Suppressor macrophage (primary cell): ENCODE data around the gene FAM111B.
A peak's percentile ranks its signal among the peaks of the same experiment; 100 is the strongest.

ENCODE experiments used
- DNase-seq, 4 experiments: peaks; one replicate each; pipeline ENCODE4 v3.0.0-alpha.2; 2020 to 2022

Gene FAM111B

DNA sequence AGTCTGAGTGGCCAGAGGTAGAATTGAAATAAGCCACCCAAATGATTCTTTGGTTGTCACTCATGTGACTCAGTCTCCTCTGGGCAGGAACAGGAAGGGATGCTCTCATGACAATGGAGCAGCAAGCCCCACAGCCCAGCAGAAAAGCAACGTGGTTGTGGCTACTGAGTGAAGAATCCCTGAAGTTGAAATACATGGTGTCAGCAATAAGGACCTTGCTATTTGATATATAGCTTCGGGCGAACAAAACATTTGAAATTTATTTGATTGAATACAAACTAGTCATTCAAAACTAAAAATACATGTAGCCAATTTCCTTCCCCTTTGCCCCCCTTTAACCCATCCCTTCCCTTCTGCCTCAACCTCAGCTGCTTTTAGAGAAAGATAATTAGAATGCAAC, 50.4 kb downstream of the FAM111B start:
- peak in 3 of 4 experiments; percentile 22 to 25 (median 22) for DNase-seq

DNA sequence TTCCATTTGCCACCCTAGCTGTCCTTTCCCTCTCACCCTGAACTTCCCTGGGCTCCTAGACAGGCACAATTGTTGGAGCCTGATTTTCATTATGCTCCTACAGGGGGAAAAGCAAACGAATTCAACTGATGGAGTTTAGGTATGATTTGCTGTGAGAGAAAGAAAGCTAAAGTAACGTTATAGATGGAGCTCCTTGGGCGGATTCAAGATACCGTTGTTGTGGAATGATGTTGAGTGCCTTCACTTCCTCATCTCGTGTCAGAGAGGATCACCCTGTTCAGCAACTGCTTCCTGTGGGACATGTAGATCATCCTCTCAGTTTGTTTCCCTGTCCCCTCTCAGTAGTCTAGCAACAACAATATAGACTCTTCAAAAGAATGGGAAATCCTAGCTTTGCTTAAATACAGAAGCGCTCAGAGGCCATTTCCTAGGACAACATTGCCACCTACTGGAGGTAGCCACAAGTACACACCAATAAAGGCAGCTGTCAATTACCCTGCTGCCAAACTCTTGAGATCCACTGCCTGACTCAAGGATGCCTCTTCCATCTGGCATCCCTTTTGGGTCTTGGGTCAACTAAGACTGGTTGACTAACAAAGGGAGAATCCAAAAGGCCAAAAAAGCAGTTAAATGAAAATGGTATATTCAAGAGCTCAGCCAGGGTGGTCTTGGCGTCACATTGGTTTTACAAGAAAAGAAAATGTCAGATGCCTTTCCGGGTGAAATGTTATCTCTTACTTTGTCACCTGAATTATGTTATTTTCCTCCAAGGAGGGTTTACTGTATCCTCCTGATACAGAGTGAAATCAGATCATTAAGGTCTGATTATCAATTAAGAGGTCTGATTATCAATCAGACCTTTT, 51.4 kb downstream of the FAM111B start:
- peak; percentile 82 to 89 (median 86) for DNase-seq

- DNase-seq: no peak
Measured at GRCh38 chr11:59164028-59164427, 57.0 kb downstream of the FAM111B start.

- peak; percentile 94 to 97 (median 96) for DNase-seq
Measured at GRCh38 chr11:59171508-59172322, 64.7 kb downstream of the FAM111B start, which contains the start of gene DTX4. Gene DTX4 (plus strand): TSS chr11:59172132. CDS start chr11:59172596, 464 bp downstream.

GRCh38 chr11:59172345-59173079, 65.5 kb downstream of the FAM111B start:
- DNase-seq: peak; percentile 27 to 71 (median 50)

DNA sequence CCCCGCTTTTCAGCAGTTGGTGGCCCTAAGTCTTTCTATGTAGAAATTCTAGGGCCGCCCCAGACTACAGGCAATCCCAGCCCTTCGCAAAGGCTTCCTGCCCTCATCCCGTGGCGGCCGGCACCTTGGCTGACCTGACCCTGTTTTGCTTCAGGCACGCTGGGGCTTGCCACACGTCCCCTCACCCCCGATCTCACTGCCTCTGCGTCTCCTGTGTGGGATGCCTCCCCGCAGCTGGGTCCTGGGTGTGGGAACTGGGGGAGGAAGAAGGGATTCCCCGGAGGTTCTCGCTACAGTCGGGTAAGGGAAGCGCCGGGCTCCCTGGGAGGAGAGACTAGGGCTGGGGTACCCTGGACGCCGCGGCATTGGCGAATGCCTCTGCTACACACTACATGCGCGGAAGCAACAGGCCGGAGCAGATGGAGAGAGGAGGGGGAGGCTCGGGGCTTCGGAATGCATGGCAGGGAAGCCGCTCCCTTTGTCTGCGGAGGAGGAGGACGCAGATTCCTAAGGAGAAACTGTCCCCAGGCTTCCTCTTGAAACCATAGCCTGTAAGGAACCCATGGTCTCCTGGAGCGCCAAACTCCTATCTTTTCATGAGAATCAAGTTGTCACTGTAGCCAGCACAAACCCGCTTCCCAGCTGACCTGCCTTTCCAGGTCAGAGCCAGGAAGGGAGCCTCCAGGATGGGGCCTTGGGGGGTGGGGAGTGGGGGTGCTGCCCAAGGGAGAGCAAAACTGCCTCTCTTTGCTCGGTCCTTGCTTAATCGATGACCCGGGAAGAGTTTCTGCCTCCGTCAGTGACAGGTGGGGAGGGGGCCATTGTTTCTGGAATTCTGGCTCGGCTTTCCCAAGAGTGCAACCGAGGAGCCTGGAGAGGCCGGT, 66.3 kb downstream of the FAM111B start:
- DNase-seq: peak; percentile 48 to 78 (median 64)

DNA sequence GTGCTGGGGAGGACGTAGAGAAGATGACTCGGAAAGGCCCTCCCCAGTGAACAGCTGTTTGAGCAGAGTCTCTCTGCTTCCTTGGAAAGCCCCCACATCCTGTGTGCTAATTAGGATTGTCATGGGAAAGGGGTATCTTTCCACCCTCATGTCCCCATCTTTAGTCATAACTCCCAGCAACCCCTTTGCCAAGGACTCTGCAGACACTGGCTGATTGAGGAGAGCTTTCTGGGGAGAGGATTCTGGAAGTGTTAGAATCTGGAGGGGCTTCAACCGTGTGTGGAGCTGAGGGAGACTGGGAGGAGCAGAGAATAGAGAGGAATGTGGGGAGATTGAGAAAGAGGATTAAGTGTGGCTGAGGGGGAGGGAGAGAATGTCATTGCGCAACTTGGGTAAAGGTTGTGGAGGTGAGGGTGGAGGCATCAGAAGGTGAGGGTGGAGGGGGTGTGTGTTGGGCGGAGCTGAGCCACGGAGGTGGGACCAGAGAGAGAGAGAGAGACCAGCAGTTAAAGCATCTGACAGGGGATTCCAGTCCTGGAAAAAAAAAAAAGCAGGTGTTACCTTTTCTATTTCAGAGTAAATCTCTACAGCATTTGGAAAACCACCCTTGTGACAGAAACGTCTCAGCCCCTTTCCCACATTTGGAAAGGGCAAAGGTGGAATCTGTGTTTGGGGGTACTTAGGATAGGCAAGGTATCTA, 67.1 kb downstream of the FAM111B start:
- peak; percentile 22 to 58 (median 46) for DNase-seq

DNA sequence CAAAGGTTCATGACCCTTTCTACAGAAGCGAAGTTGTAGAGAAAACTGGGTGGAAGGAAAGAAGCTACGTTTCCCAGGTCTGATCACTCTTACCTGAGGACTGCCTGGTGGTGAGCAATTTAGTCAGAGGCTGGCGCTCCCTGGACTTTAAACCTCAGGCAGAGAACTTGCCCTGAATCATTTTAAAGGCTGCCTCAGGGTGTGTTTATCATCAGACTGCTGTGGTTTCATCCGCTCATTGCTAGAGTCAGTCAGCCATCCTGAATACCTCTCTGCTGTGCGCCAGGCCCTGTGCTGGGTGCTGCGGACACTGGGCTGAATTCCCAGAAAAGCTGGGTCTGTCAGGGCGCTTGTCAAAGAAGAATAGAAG, 67.6 kb downstream of the FAM111B start:
- DNase-seq: no peak

- no peak for DNase-seq
Measured at GRCh38 chr11:59175091-59175501, 68.1 kb downstream of the FAM111B start.

DNA sequence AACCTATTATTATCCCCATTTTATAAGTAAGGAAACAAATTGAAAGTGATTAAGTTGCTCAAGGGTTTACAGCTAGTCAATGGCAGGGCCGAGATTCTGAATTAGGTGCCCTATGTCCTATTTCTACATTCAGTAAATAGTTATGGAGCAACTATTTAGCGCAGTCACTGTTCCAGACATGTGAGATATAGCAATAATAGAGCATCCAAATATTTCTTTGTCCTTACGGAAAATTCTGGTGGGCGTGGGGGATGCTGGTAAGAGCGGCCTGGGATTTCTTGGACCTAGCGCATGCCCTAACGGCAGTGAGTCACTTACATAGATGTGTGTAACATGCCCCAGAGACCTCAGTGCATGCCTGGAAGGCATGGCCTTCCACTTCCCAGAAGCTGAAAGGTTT, 69.3 kb downstream of the FAM111B start:
- no peak for DNase-seq
